ENCODE measurements around the gene KRT34. TPM values are rescaled to one million over a fixed set of nuclear protein-coding genes. Genes with fewer than 3 reads are reported as not detected.

The KRT34 gene
- total RNA-seq, 1 experiment from 2014 or later: not detected

DNA sequence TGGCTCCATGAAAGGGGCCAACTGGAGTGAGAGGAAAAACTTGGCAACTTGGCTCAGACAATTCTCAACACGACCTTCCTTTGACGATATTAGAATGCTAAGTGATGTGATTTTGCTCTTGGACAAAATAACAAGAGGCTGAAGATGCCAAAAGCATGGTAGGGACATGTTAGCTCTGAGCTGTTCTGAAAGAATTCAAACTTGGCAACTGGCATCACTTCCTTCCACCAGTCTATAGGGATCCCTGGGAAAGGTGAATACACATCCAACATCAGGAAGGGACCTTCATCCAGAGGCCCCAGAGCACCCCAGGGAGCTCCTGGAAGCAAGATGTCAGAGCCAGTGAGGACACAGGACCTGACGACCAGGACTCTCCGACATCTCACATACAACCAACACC, 38.0 kb upstream of the KRT34 start:
- H4K20me1 ChIP-seq (ENCODE audit: insufficient read depth): no peaks in the 10 kb centered on the region
- intact Hi-C loops (cut with micrococcal nuclease): no loop called here
- TF ChIP-seq POLR2A (IDR thresholded peaks at IDR 0.05; ENCODE audit: borderline replicate concordance, extremely low read depth, insufficient read depth, insufficient read length) (no peak), SIN3A (IDR thresholded peaks at IDR 0.05; ENCODE audit: low read depth) (no peak)

DNA sequence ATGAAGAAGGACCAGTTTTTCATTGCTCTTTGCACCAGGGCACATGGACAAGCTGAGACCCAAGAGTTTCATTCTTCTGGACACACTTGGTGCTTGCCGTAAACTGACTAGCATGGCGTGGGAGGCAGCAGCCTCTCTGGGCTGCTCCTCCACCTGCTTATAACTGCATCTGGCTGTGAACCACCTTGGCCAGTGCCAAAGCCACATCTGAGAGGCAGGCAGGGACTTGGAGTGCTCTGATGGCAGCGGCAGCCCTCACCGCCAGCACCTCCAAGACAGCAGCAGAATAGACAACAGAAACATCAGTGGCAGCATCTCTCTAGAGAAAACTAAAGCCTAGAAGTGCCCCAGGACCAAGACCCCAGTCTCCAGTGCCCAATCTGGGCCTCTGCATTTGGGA, 37.6 kb upstream of the KRT34 start:
- no peak overlapping the region for H3K27ac ChIP-seq (ENCODE audit: low read depth, low read length)
- intact Hi-C loops (cut with micrococcal nuclease): loop anchor here (10.0 kb wide), 1 partner anchor 75 kb away; no protein-coding TSS in a partner anchor
- H3K36me3 ChIP-seq (ENCODE audit: control insufficient read depth in 1 of 2, insufficient read depth in 2 of 2, low read length in 2 of 2): no peaks in the 10 kb centered on the region
- H3K9ac ChIP-seq (ENCODE audit: low read length): no peak overlapping the region
- H3K9me3 ChIP-seq (ENCODE audit: control insufficient read depth in 1 of 2, insufficient read depth in 1 of 2, low read depth in 1 of 2, low read length in 2 of 2): no peaks in the 10 kb centered on the region
- ATAC-seq: no peak
- no peaks in the 10 kb centered on the region for H3K79me2 ChIP-seq (ENCODE audit: insufficient read depth, low read length)
- no peaks in the 10 kb centered on the region for H3K27me3 ChIP-seq (ENCODE audit: insufficient read depth, low read length)
- peaks cover 15 to 41% of the 10 kb centered on the region in 2 experiments for H3K4me1 ChIP-seq (ENCODE audit: control insufficient read depth in 1 of 2, insufficient read depth in 2 of 2, low read length in 2 of 2)
- H3K9me2 ChIP-seq (ENCODE audit: insufficient read depth): no peaks in the 10 kb centered on the region
- POLR2A ChIA-PET: no interaction called here
- RAD21 ChIA-PET (ENCODE audit: low non-redundant PET in 1 of 2, low total read pairs in 2 of 2, uncharacterized antibody in 2 of 2, unreplicated experiment in 2 of 2): no interaction called here
- H4K20me1 ChIP-seq (ENCODE audit: insufficient read depth): no peaks in the 10 kb centered on the region
- no peak overlapping the region for H3K4me2 ChIP-seq (ENCODE audit: low read length)
- BruUV-seq (replicated peaks): no TSS peak
- no peak overlapping the region for H2AFZ ChIP-seq (ENCODE audit: low read depth, low read length, poor library complexity, severe bottlenecking)
- DNase-seq (ENCODE audit: low read depth, low spot score): no peak
- CTCF ChIA-PET: no interaction called here
- no peak for TF ChIP-seq CBX3 (IDR thresholded peaks at IDR 0.05; ENCODE audit: low read depth)
- TF ChIP-seq EZH2phosphoT487 (IDR thresholded peaks at IDR 0.05; ENCODE audit: borderline replicate concordance): no peak
- TF ChIP-seq EGR1 (IDR thresholded peaks at IDR 0.05; ENCODE audit: low read depth): no peak
- no peak overlapping the region for H3K4me3 ChIP-seq (replicated peaks in 1 of 2; ENCODE audit: low read depth in 1 of 2, low read length in 2 of 2)

More for the DNA sequence above, 38.0 kb upstream of the KRT34 start:
- Histone ChIP-seq H3K36me3 (ENCODE audit: control insufficient read depth in 1 of 2, insufficient read depth in 2 of 2, low read length in 2 of 2) (no peaks in the 10 kb centered on the region), H3K9ac (ENCODE audit: low read length) (no peak overlapping the region), H3K4me1 (ENCODE audit: control insufficient read depth in 1 of 2, insufficient read depth in 2 of 2, low read length in 2 of 2) (peaks cover 15 to 41% of the 10 kb centered on the region in 2 experiments), H3K27ac (ENCODE audit: low read depth, low read length) (no peak overlapping the region), H3K27me3 (ENCODE audit: insufficient read depth, low read length) (no peaks in the 10 kb centered on the region), H2AFZ (ENCODE audit: low read depth, low read length, poor library complexity, severe bottlenecking) (no peak overlapping the region), H3K9me2 (ENCODE audit: insufficient read depth) (no peaks in the 10 kb centered on the region), H3K79me2 (ENCODE audit: insufficient read depth, low read length) (no peaks in the 10 kb centered on the region), H3K9me3 (ENCODE audit: control insufficient read depth in 1 of 2, insufficient read depth in 1 of 2, low read depth in 1 of 2, low read length in 2 of 2) (no peaks in the 10 kb centered on the region), H3K4me3 (replicated peaks in 1 of 2; ENCODE audit: low read depth in 1 of 2, low read length in 2 of 2) (no peak overlapping the region), H3K4me2 (ENCODE audit: low read length) (no peak overlapping the region)
- no TSS peak for BruUV-seq (replicated peaks)
- CTCF ChIA-PET: no interaction called here
- RAD21 ChIA-PET (ENCODE audit: low non-redundant PET in 1 of 2, low total read pairs in 2 of 2, uncharacterized antibody in 2 of 2, unreplicated experiment in 2 of 2): no interaction called here
- ATAC-seq: no peak
- POLR2A ChIA-PET: no interaction called here
- DNase-seq (ENCODE audit: low read depth, low spot score): no peak

Data from HCT116 (cell line).